Lower leg skin (tissue), 3 donors: ENCODE results near the gene KCNJ6.

Experiments
- POLR2A ChIP-seq, 2 donors: fragments of 450-650 bp; IDR thresholded peaks; one replicate each; pipeline ENCODE4 v1.6.1; 2016 to 2017; ENCODE audit warnings: antibody characterized with exemption in 2 of 2, mild to moderate bottlenecking in 1 of 2, moderate library complexity in 1 of 2
- TF ChIP-seq, protein P1 (sequence below), 3 donors: fragments of 450-650 bp; IDR thresholded peaks; one replicate each; pipeline ENCODE4 v1.5.1; 2016; ENCODE audit warnings: antibody characterized with exemption in 3 of 3, mild to moderate bottlenecking in 3 of 3, moderate library complexity in 2 of 3

DNA sequence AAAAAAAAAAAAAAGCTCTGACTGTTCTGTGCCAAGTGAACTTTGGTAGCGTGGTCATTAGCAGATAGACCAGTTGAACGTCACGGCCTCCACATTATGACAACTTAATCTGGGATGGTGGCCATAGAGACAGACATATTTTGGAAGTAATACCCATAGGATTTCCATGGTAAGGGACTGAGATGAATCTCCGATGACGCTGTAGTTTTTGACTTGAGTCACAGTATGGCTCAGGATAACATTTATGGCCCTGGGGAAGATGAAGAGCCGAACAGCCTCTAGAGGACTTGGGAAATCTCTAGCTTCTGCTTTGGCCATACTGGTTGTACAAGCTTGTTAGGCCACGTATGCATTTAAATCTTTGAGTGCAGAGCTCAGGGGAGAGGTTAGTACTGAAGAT is 214.0 kb downstream of the KCNJ6 start:
- no peak for TF ChIP-seq POLR2A (IDR thresholded peaks at IDR 0.05)
- TF ChIP-seq, protein P1, sequence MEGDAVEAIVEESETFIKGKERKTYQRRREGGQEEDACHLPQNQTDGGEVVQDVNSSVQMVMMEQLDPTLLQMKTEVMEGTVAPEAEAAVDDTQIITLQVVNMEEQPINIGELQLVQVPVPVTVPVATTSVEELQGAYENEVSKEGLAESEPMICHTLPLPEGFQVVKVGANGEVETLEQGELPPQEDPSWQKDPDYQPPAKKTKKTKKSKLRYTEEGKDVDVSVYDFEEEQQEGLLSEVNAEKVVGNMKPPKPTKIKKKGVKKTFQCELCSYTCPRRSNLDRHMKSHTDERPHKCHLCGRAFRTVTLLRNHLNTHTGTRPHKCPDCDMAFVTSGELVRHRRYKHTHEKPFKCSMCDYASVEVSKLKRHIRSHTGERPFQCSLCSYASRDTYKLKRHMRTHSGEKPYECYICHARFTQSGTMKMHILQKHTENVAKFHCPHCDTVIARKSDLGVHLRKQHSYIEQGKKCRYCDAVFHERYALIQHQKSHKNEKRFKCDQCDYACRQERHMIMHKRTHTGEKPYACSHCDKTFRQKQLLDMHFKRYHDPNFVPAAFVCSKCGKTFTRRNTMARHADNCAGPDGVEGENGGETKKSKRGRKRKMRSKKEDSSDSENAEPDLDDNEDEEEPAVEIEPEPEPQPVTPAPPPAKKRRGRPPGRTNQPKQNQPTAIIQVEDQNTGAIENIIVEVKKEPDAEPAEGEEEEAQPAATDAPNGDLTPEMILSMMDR (IDR thresholded peaks at IDR 0.05): no peak
